A673 (cell line): ENCODE data around the gene EML1. TPM values are rescaled to one million over a fixed set of nuclear protein-coding genes. Genes with fewer than 3 reads are reported as not detected.

Experiments used
- BruUV-seq: library from RNA; stranded (reverse); fragments of 400-500 nt; replicated peaks from 2 replicates; lab custom pipeline; 2021; lab: Mats Ljungman, UMichigan
- CTCF ChIA-PET: fragments of 300-600 bp; sonication (Branson Sonifier 250); formaldehyde crosslinking; loops from one replicate; lab custom pipeline; 2022; ENCODE audit warnings: antibody characterized with exemption; lab: Charles Lee
- POLR2A ChIA-PET: fragments of 300-600 bp; sonication (Branson Sonifier 250); formaldehyde crosslinking; loops from one replicate; lab custom pipeline; 2022; ENCODE audit warnings: antibody characterized with exemption; ENCODE audit not compliant: low non-redundant PET; lab: Charles Lee
- DNase-seq: peaks from one replicate; pipeline ENCODE4 v3.0.0-alpha.2; 2015; ENCODE audit warnings: low spot score
- H3K27ac ChIP-seq: fragments of 200-600 bp; sonication (generic); 2 replicates; pipeline ENCODE4 v1.5.1; 2016; ENCODE audit warnings: mixed run types, low read depth, mild to moderate bottlenecking, mixed read lengths, antibody characterized with exemption, low read length; ENCODE audit not compliant: poor library complexity, severe bottlenecking
- H3K27me3 ChIP-seq: fragments of 200-600 bp; sonication (generic); replicated peaks from 2 replicates; pipeline ENCODE4 v1.6.1; 2017; ENCODE audit warnings: mixed run types, low read depth, mild to moderate bottlenecking, mixed read lengths, antibody characterized with exemption, low read length; ENCODE audit not compliant: insufficient read depth, poor library complexity
- H3K36me3 ChIP-seq: fragments of 200-600 bp; sonication (generic); 2 replicates; pipeline ENCODE4 v1.6.1; 2016; ENCODE audit warnings: mixed run types, mild to moderate bottlenecking, mixed read lengths, antibody characterized with exemption, low read length; ENCODE audit not compliant: insufficient read depth, poor library complexity, severe bottlenecking
- H3K4me1 ChIP-seq: fragments of 200-600 bp; sonication (generic); 2 replicates; pipeline ENCODE4 v1.6.1; 2017; ENCODE audit warnings: mixed run types, mild to moderate bottlenecking, mixed read lengths, antibody characterized with exemption, low read length; ENCODE audit not compliant: insufficient read depth, poor library complexity, severe bottlenecking
- H3K4me3 ChIP-seq: fragments of 200-600 bp; sonication (generic); 2 replicates; pipeline ENCODE4 v1.5.1; 2016; ENCODE audit warnings: low read depth, mixed run types, mild to moderate bottlenecking, mixed read lengths, low read length; ENCODE audit not compliant: poor library complexity, severe bottlenecking
- H3K9me3 ChIP-seq: fragments of 200-600 bp; sonication (generic); 2 replicates; pipeline ENCODE4 v1.6.1; 2016; ENCODE audit warnings: mixed run types, low read depth, mild to moderate bottlenecking, mixed read lengths, antibody characterized with exemption, low read length; ENCODE audit not compliant: poor library complexity, severe bottlenecking
- CTCF ChIP-seq: fragments of 300-800, 200-600 bp; sonication (generic); conservative IDR thresholded peaks from 2 replicates; pipeline ENCODE4 v1.5.1; 2017; ENCODE audit warnings: low read depth, mild to moderate bottlenecking, antibody characterized with exemption, low read length, moderate library complexity, mixed read lengths
- EZH2 ChIP-seq: fragments of 200-600 bp; sonication (generic); IDR thresholded peaks from 2 replicates; pipeline ENCODE4 v1.6.1; 2017; ENCODE audit warnings: borderline replicate concordance, low read depth, mild to moderate bottlenecking, mixed read lengths, antibody characterized with exemption, low read length; ENCODE audit not compliant: poor library complexity, severe bottlenecking
- intact Hi-C: fragments of 100-400 bp; cut with micrococcal nuclease; formaldehyde crosslinking; loops from one replicate; pipeline ENCODE4 v1.10.0; 2022; ENCODE audit not compliant: unreplicated experiment
- total RNA-seq: library from RNA; stranded (reverse); gene quantifications from 2 replicates; pipeline ENCODE4 v1.2.3, GENCODE V29; 2021

Gene EML1
- total RNA-seq, 1 experiment from 2014 or later, result 34.1 TPM

DNA sequence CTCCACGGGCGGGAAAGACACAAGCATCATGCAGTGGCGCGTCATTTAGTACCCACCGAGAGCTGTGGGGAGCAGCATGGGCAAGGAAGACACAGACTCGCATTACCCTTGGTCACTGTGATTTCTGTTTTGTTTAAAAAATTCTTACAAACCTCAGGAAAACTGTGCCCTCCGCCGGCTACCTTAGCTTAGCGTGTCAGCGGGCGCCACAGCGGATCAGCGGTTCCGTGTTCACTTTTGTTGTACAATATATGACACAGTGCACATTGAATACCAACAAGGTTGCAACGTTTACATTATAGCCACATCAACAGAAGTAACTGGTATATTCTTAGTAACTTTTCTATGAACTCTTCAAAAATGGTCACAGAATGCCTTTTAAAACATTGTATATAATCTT is 146.9 kb downstream of the EML1 start:
- TF ChIP-seq EZH2 (no peak), CTCF (no peak)
- H3K9me3 ChIP-seq, result no peaks in the 10 kb centered on the region
- H3K4me1 ChIP-seq, result no peaks in the 10 kb centered on the region
- POLR2A ChIA-PET, result no interaction called here
- intact Hi-C loops, result no loop called here
- H3K27ac ChIP-seq, result no peak overlapping the region
- no TSS peak for BruUV-seq
- H3K4me3 ChIP-seq, result no peak overlapping the region
- H3K27me3 ChIP-seq, result no peaks in the 10 kb centered on the region
- CTCF ChIA-PET, result no interaction called here
- no peaks in the 10 kb centered on the region for H3K36me3 ChIP-seq
- no peak for DNase-seq

- Histone ChIP-seq H3K27me3 (no peaks in the 10 kb centered on the region), H3K4me1 (peaks cover under 1% of the 10 kb centered on the region), H3K9me3 (no peaks in the 10 kb centered on the region), H3K36me3 (no peaks in the 10 kb centered on the region), H3K27ac (no peak overlapping the region), H3K4me3 (no peak overlapping the region)
- no TSS peak for BruUV-seq
- ChIA-PET POLR2A (no interaction called here), CTCF (no interaction called here)
- DNase-seq, result no peak
- intact Hi-C loops, result no loop called here
- TF ChIP-seq EZH2 (no peak), CTCF (no peak)
These were observed 148.0 kb downstream of the EML1 start for GRCh38 chr14:99941211-99941610.

- TF ChIP-seq EZH2, result no peak
- TF ChIP-seq CTCF, result no peak
- DNase-seq, result no peak
- Histone ChIP-seq H3K36me3 (no peaks in the 10 kb centered on the region), H3K4me3 (no peak overlapping the region), H3K27me3 (no peaks in the 10 kb centered on the region), H3K4me1 (peaks cover 9% of the 10 kb centered on the region), H3K9me3 (no peaks in the 10 kb centered on the region), H3K27ac (no peak overlapping the region)
- intact Hi-C loops, result no loop called here
- POLR2A ChIA-PET, result no interaction called here
- CTCF ChIA-PET, result no interaction called here
- no TSS peak for BruUV-seq
These were observed 150.4 kb downstream of the EML1 start for GRCh38 chr14:99943620-99944019.
